ENCODE data around the gene AGPAT1. TPM values are rescaled to one million over a fixed set of nuclear protein-coding genes. Genes with fewer than 3 reads are reported as not detected.

The AGPAT1 gene
- total and polyA plus RNA-seq, 2 of the 13 experiments (the other 11 are each of a cell fraction or from before 2014, with no cell fraction given) = 51.3 to 139 TPM

DNA sequence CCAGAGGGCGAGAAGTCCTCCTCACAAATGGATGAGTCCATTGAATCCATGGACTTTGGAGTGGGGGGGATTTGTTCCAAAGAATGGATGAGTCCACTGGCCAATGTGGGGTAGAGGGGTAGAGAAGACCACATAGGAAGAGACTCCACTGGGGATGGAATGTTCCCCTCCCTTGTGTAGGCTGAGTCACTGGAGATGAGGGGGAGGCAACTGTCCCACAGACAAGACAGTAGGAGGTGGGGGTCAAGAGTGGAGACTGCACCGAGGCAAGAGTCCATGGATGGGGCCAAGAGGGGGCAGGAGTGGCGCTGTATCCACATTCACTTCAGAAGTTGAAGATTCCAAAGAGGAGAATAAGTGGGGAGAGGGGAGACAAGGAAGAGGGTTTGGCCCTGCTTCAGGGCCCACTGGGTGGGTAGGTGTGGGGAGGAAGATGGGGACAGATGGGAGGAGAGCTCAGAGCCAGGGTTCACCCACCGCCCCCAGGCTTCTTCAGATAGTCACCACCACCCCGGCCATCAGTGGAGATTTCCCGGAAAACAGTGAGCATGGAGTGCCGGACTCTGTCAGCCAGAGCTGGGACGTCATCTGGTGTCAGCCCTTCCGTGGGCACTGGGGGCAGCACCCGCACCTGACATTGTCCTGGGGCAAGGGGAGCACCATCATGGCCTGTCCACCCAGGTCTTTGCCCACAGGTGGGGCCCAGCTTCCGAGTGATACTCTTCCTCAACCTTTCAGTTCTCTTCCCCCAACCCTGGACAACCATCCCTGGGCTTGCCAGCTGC lies 6.9 kb downstream of the AGPAT1 start (continued):
- TF ChIP-seq, protein P1, sequence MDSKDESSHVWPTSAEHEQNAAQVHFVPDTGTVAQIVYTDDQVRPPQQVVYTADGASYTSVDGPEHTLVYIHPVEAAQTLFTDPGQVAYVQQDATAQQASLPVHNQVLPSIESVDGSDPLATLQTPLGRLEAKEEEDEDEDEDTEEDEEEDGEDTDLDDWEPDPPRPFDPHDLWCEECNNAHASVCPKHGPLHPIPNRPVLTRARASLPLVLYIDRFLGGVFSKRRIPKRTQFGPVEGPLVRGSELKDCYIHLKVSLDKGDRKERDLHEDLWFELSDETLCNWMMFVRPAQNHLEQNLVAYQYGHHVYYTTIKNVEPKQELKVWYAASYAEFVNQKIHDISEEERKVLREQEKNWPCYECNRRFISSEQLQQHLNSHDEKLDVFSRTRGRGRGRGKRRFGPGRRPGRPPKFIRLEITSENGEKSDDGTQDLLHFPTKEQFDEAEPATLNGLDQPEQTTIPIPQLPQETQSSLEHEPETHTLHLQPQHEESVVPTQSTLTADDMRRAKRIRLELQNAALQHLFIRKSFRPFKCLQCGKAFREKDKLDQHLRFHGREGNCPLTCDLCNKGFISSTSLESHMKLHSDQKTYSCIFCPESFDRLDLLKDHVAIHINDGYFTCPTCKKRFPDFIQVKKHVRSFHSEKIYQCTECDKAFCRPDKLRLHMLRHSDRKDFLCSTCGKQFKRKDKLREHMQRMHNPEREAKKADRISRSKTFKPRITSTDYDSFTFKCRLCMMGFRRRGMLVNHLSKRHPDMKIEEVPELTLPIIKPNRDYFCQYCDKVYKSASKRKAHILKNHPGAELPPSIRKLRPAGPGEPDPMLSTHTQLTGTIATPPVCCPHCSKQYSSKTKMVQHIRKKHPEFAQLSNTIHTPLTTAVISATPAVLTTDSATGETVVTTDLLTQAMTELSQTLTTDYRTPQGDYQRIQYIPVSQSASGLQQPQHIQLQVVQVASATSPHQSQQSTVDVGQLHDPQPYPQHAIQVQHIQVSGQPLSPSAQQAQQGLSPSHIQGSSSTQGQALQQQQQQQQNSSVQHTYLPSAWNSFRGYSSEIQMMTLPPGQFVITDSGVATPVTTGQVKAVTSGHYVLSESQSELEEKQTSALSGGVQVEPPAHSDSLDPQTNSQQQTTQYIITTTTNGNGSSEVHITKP (CRISPR knock-in tag; IDR thresholded peaks at IDR 0.05; ENCODE audit: low read depth) = peak; percentile 88; the same call in 1 of the 2 replicates
- TF ChIP-seq MTF1 (CRISPR knock-in tag; IDR thresholded peaks at IDR 0.05) = no peak
- TF ChIP-seq, protein P2, sequence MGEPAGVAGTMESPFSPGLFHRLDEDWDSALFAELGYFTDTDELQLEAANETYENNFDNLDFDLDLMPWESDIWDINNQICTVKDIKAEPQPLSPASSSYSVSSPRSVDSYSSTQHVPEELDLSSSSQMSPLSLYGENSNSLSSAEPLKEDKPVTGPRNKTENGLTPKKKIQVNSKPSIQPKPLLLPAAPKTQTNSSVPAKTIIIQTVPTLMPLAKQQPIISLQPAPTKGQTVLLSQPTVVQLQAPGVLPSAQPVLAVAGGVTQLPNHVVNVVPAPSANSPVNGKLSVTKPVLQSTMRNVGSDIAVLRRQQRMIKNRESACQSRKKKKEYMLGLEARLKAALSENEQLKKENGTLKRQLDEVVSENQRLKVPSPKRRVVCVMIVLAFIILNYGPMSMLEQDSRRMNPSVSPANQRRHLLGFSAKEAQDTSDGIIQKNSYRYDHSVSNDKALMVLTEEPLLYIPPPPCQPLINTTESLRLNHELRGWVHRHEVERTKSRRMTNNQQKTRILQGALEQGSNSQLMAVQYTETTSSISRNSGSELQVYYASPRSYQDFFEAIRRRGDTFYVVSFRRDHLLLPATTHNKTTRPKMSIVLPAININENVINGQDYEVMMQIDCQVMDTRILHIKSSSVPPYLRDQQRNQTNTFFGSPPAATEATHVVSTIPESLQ (CRISPR knock-in tag; conservative IDR thresholded peaks at IDR 0.05) = no peak

DNA sequence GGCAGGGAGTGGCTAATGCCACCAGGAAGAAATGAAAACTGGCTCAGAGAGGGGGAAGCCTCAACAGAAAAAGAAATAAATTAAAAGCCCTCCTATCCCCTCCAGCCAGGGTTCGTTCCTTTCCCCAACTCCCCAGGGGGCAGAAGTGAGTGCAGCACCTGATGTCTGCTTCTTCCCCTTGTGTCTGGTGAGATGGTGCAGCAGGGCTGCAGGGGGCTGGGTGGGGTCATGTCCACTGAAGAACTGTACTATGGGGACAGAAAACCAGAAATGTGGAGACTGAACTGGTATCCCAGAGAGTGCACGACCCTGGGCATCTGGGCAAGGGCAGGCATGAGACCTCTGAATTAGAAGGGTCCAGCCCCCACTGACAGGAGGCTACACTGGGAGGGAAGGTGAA lies 7.5 kb downstream of the AGPAT1 start:
- intact Hi-C loops (cut with micrococcal nuclease; ENCODE audit: unreplicated experiment) = no loop called here
- H2AFZ ChIP-seq (ENCODE audit: low read length) = no peak overlapping the region
- no peak for ATAC-seq
- peaks cover 18 to 52% of the 10 kb centered on the region in 2 experiments for H3K36me3 ChIP-seq (replicated peaks in 1 of 2; ENCODE audit: control insufficient read depth in 1 of 2, insufficient read depth in 2 of 2, low read length in 2 of 2)
- H3K27ac ChIP-seq (ENCODE audit: extremely low read length, insufficient read depth, low read length) = no peak overlapping the region
- no peaks in the 10 kb centered on the region for H3K27me3 ChIP-seq (ENCODE audit: control insufficient read depth in 1 of 2, insufficient read depth in 2 of 2, low read length in 2 of 2)
- FAIRE-seq = no peak
- ChIA-PET POLR2A (interaction anchor here (1.3 to 1.5 kb wide), 3 partner anchors 8 to 52 kb away, joined by 3 to 5 read pairs (median 3); partner anchors contain the start of gene AGPAT1), CTCF (ENCODE audit: low intra/inter-chr PET ratio, low total read pairs) (no interaction called here)
- no peak for DNase-seq (ENCODE audit: low spot score)
- H3K4me2 ChIP-seq (ENCODE audit: low read depth, low read length) = no peak overlapping the region
- H3K9me3 ChIP-seq (ENCODE audit: low read length) = no peaks in the 10 kb centered on the region
- H4K20me1 ChIP-seq (ENCODE audit: insufficient read depth, low read length) = no peaks in the 10 kb centered on the region
- in situ Hi-C loops (cut with HindIII; ENCODE audit: extremely low pct_ligation_motif_present, low pct_unique_long_range_greater_than_20kb) = no loop called here
- H3K4me3 ChIP-seq (replicated peaks in 1 of 3; ENCODE audit: insufficient read depth in 1 of 3, low read depth in 2 of 3, low read length in 3 of 3) = no peak overlapping the region
- H3K79me2 ChIP-seq (ENCODE audit: insufficient read depth, low read length) = peaks cover 11% of the 10 kb centered on the region
- peaks cover 10% of the 10 kb centered on the region for H3K4me1 ChIP-seq (ENCODE audit: insufficient read depth, low read length)
- TSS peak; percentile 45 for BruUV-seq (replicated peaks)
- peak; percentile 40 for TF ChIP-seq POLR2AphosphoS5 (IDR thresholded peaks at IDR 0.05; ENCODE audit: low read depth, low read length)
- TF ChIP-seq ATF1 (CRISPR knock-in tag; IDR thresholded peaks at IDR 0.05) = no peak
- TF ChIP-seq ZNF788 (CRISPR knock-in tag; IDR thresholded peaks at IDR 0.05; ENCODE audit: borderline replicate concordance) = peak; percentile 41; the same call in 1 of the 2 replicates
- no peak overlapping the region for H3K9ac ChIP-seq (ENCODE audit: insufficient read depth, low read depth, low read length)
- WGBS (ENCODE audit: low lambda C conversion rate) = 94% methylated on average over 2 of the region's 2 CpGs
